ENCODE measurements around the gene KRT84.
"Not testable (repeated sequence)": the region's sequence is repeated elsewhere in the genome, so short reads cannot be mapped to it uniquely, and the experiment has no call there.

Gene KRT84

GRCh38 chr12:52411815-52412214, 26.4 kb upstream of the KRT84 start:
- no peak for DNase-seq

DNA sequence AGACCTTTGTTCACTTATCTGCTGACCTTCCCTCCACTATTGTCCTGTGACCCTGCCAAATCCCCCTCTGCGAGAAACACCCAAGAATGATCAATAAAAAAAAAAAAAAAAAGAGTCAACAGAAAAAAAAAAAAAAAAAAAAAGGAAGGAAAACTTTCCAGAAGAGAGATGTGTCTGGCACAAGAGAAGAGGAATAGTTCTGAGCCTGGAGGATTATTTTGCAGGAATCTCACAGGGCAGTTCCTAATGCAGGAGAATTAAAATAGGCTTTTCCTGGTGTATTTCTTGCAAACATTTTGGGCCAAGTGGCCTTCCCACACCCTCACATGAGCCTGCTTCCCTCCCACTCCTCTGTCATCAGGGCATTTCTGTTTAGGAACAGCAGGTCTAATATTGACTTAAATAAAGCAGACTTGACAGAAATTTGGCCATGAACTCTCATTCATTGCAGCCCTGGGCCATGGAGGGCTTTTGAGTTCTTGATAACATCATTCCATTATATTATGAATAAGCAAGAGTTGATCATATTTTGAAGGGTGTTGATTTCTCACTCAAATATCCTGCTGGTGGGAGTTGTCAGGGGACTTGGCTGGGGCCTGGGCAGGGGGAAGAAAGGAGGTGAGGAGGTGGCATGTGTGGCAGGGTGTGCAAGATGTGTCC, 25.3 kb upstream of the KRT84 start:
- not testable (repeated sequence) for DNase-seq

GRCh38 chr12:52407918-52408317, 22.5 kb upstream of the KRT84 start:
- DNase-seq: no peak

DNA sequence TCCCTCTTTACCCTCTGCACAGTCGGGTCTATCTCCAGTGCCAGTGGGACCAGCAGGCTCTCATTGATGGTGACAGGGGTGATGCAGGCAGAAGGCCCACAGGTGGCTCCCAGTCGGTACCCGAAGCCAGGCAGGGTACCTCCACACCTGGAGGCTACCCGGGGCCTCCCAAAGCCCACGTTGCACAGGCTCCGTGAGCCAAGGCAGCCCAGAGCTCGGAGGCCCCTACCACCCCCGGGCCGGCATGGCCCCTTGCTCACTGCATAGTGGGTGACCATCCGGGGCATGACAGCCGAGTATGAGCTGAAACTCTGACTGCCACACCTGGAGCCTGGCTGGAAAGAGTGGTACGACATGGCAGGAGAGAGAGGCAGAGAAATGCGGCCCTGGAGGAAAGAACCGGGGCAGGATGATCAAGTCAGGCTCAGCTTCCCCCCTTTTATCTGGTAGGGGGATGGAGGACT, 20.5 kb upstream of the KRT84 start, which contains the start of gene KRT82:
TSS of gene KRT82 (minus strand) at position 414 of the 464 bp plus-strand sequence. CDS start at position 356, 58 bp downstream.
- DNase-seq: no peak

- no peak for DNase-seq
Observed at GRCh38 chr12:52404951-52405350, 19.5 kb upstream of the KRT84 start.

DNA sequence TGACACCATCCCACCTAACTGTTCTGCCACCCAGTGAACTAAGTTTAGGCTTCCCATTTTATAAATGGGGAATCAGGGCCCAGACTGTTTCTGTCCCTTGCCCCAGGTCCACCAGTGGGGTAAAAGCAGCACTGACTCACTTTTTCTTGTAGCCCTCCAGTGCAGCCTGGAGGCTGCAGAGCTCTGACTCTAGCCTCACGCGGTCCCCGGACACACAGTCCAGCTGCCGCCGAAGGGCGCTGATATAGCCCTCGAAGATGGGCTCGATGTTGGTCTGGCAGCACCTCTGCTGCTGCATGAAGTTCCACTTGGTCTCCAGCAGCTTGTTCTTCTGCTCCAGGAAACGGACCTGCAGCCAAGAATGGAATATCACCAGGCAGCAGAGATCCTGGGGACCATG, 18.1 kb upstream of the KRT84 start:
- no peak for DNase-seq

- DNase-seq: no peak
Observed at GRCh38 chr12:52402873-52403540, 17.6 kb upstream of the KRT84 start.

- DNase-seq: no peak
Observed at GRCh38 chr12:52402377-52402776, 16.9 kb upstream of the KRT84 start.

DNA sequence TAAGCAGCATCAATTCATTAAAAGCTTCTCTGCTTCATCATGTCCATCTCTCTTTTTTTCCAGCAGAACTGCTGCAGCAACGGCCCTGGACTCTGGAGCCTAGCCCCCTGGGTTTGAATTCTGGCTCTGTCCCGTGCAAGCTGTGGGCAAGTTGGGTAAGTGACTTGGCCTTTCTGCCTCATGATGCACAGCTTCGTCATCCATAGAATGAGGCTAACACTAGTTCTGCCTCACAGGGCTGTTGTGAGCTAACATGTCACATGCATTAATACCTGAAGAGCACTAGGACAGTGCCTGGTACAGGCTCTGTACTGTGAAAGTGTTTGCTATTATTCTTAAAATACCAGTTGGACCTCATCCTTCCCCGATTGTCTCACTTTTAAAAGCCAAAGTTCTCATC, 16.5 kb upstream of the KRT84 start:
- DNase-seq: no peak

- no peak for DNase-seq
Observed at GRCh38 chr12:52401526-52401925, 16.1 kb upstream of the KRT84 start.

- DNase-seq: no peak
Observed at GRCh38 chr12:52400906-52401305, 15.5 kb upstream of the KRT84 start.

- no peak for DNase-seq
Observed at GRCh38 chr12:52399756-52400155, 14.3 kb upstream of the KRT84 start.

DNA sequence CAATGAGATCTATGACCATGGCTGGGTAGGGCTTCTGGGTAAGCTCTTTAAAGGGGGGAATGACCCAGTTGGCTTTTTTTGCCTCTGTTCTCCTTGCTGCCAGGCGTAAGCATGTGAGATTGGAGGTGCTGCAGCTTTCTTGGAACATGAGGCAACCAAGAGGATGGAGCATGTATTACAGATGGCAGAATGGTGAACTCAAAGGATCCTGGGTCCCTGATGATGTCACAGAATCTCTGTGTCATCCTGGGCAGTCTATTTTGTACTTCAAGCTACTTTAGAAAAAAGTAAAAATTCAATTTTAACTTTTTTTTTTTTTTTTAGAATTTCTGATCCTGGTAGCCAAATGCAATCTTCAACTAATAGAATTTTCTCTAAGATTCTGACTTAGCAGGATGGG, 12.7 kb upstream of the KRT84 start:
- DNase-seq: no peak

- DNase-seq: no peak
Observed at GRCh38 chr12:52396656-52397055, 11.2 kb upstream of the KRT84 start.

- no peak for DNase-seq
Observed at GRCh38 chr12:52395761-52396434, 10.4 kb upstream of the KRT84 start.

GRCh38 chr12:52394836-52395405, 9.5 kb upstream of the KRT84 start:
- DNase-seq: no peak

DNA sequence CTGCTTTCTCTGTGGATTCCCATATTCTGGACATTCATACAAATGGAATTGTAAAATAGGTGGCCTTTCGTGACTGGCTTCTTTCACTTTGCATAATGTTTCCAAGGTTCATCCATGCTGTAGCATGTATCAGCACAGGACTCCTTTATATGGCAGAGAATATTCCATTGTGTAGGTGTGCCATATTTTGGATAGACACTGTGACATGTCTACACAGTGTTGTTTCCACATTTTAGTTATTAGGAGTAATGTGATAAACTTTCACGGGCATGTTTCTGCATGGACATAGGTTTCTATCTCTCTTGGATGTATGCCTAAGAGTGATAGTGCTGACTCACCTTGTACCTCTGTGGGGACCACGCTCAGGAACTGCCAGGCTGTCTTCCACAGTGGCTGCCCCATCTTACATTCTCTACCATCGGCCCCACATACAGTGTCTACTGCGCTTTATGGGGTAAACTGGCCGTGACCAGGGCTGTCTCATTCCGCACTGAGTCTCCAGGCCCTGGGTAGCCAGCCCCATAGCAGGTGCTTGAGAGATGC, 7.1 kb upstream of the KRT84 start:
- DNase-seq: no peak

- no peak for DNase-seq
Observed at GRCh38 chr12:52391618-52392002, 6.2 kb upstream of the KRT84 start.

GRCh38 chr12:52390739-52391617, 5.5 kb upstream of the KRT84 start:
- no peak for DNase-seq

- no peak for DNase-seq
Observed at GRCh38 chr12:52389313-52390207, 4.1 kb upstream of the KRT84 start.

DNA sequence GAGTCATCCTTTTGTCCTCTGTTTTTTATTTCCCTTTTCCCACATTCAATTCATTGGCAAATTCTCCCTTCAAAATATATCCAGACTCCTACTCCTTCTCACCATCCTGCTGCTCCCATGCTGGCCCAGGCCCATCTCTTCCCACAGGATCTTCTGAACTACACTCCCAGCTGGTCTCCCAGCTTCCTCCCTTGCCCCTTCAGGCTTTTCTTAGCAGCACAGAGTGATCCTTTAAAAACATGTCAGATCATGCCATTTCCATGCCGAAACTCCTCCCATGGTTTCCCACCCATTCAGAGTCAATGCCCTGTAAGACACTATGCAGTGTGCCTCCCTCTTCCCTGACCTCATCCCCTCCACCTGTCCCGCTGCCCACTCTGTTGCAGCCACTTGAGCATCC, 2.4 kb upstream of the KRT84 start:
- no peak for DNase-seq
